ENCODE measurements around the gene H6PD. TPM values are rescaled to one million over a fixed set of nuclear protein-coding genes. Genes with fewer than 3 reads are reported as not detected.
"Not testable (repeated sequence)": the region's sequence is repeated elsewhere in the genome, so short reads cannot be mapped to it uniquely, and the experiment has no call there.

Gene H6PD
- polyA plus RNA-seq, 12 donors = 28.4 to 75.0 (median 32.8) TPM

DNA sequence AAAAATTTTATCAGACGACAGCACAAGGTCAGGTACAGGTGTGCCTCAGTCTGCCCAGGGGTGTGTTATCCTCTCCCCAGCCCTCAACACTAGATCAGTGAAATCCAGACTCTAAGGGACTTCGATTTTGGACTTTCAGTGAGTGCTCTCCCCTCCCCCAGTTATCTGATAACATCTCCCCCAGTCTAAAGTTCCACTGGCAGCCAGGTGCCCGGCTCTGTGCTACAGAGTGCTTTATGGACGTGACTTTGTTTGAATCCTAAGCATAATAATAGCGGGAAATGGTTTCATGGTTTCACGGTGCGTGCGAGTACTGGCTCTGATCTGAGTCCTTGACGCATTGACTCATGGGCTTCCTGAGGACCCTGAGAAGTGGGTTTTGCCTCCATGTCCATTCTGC, 61.3 kb downstream of the H6PD start:
- no peak for DNase-seq

GRCh38 chr1:9296850-9297249, 62.3 kb downstream of the H6PD start:
- DNase-seq = no peak

DNA sequence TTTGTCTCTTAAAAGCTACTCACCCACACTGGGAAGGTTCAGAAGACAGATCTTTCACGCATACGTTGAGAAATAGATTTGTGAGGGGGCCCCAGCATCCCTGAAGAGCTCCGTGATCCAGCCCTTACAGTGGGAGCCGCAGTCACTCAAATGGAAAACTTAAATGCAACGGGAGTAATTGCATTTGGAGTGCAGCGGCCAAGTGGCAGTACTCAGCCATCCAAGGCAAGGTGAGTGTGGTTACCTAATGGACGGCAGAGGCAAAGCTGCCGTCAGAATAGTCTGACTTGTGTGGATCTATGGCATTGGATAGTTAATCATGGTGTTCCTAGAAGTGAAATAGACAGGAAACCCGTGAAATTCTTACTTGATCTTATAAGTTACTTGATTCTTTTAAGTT, 63.3 kb downstream of the H6PD start:
- no peak for DNase-seq

GRCh38 chr1:9298282-9298681, 63.7 kb downstream of the H6PD start:
- DNase-seq = no peak

DNA sequence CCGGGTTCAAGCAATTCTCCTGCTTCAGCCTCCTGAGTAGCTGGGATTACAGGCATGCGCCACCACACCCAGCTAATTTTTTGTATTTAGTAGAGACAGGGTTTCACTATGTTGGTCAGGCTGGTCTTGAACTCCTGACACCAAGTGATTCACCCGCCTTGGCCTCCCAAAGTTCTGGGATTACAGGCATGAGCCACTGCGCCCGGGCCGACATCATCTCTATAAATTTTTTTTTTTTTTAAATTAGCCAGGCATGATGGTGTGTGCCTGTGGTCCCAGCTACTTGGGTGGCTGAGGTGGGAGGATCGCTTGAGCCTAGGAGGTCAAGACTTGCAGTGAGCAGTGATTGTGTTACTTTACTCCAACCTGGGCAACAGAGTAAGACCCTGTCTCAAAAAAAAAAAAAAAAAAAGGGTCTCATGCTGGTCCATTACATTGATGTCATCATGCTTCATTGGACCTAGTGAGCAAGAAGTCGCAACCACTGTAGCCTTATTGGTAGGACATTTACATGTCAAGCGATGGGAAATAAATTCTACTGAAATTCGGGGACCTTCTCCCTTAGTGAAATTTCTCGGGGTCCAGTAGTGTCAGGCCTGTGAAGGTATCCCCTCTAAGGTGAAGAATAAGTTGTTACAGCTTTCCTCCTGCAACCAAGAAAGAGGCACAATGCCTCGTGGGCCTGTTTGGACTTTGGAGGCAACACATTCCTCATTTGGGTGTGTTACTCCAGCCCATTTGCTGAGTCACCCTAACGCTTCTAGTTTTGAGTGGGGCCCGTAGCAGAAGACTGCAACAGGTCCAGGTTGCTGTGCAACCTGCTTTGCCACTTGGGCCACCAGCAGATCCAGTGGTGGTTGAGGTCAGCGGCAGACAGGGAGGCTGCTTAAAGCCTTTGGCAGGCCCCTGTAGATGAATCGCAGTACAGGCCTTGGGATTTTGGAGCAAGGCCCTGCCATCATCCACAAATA, 65.3 kb downstream of the H6PD start:
- DNase-seq = not testable (repeated sequence)

DNA sequence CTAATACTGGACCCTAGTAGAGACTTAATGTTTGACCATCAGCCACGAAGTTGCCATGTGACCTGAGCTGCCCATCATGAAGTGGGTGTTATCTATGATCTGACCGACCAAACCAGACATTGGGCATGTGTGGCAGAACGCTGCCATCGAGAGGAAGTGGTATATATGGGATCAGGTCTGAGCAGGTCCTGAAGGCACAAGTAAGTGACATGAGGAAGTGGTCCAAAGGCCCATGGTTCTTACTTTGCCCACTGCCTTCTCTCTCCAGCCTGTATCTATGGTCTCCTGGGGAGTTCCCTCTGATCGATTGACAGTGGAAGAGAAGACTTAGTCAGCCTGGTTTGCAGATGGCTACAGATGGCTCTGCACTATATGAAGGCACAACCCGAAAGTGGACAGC, 66.0 kb downstream of the H6PD start:
- DNase-seq = no peak

DNA sequence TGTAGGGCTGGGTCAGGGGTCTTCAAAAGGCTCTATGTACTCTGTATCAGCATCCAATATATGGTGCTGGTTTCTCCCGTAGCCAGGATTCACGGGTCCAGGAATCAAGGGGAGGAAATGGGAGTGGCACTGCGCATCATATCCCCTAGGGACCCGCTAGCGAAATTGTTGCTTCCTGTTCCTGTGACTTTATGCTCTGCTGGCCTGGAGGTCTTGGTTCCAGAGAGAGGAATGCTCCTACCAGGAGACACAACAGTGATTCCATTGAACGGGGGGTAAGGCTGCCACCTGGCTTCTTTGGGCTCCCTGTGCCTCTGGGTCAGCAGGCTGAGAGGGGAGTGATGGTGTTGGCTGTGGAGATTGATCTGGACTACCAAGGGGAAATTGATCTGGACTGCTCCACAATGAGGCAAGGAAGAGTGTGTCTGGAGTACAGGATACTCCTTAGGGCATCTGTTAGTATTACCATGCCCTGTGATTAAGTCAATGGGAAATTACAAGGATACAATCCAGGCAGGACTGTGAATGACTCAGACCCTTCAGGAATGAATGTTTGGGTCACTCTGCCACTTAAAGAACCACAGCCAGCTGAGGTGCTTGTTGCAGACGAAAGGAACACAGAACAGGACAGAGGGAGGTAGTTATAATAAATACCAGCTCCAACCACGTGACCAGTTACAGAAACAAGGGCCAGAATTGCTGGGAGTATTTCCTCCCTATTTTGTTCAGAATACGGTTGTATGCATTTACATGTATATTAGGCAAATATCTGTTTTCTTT, 68.4 kb downstream of the H6PD start:
- DNase-seq = no peak

GRCh38 chr1:9303916-9304315, 69.3 kb downstream of the H6PD start:
- DNase-seq = no peak

GRCh38 chr1:9305216-9305615, 70.6 kb downstream of the H6PD start:
- no peak for DNase-seq

DNA sequence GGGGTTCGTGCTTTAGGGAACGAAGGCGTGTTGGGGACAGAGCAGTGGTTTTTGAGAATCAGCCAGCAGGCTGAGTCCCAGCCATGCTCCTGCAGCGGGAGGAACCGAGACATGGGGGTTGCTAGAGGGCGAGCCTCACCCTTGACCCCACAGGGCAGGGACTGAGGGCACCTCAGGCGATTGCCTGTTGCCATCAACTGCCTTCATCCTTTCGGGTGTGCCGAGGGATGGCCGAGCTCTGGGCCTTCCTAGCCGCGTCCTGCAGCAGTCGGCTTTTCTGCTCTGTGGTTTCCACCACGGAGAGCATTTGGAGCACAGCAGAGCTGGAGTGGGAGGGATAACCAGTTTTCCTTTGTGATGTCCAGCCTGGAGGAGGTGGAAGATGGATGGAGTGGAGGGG, 71.4 kb downstream of the H6PD start:
- no peak for DNase-seq

DNA sequence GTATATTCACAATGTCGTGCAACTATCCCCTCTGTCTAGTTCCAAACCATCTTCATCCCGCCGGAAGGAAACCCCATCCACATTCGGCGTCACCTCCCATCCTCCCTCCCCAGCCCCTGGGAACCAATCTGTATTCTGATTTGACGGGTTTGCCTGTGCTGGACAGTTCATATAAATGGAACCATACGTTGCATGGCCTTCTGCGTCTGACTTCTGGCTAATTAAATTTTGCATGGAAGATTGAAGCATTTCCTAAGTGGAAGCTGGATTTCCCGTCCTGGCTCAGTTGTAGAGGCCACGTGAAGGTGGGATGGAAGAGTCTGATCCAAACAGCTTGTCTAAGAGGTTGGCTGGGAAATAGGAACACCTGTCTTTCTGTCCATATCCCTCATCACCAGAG, 72.7 kb downstream of the H6PD start:
- DNase-seq = no peak

DNA sequence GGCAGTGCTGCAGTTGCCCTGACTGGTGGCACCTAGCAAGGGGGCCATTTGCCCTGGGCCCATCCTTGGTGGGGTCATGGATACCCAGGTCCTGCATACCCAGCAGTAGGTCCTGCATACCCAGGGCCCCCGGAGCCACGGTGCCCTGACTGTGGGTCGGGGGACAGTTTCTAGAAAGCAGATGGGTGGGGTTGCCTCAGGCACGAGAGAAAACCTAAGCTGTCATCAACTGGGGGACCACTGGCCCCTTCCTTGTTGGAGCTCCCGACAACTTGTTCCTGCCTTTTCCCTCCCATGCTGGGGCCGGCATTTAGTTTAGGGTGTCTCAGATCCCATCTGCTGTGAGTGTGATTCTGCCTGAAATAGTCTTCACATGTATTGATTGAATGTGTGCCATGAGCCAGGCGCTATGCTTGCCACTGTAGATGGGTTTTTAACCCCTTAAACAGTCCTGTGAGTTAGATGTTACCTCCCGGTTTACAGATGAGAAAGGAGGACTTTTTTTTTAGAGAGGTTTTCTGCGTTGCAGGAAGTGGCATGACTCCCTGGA, 73.7 kb downstream of the H6PD start:
- DNase-seq = no peak

DNA sequence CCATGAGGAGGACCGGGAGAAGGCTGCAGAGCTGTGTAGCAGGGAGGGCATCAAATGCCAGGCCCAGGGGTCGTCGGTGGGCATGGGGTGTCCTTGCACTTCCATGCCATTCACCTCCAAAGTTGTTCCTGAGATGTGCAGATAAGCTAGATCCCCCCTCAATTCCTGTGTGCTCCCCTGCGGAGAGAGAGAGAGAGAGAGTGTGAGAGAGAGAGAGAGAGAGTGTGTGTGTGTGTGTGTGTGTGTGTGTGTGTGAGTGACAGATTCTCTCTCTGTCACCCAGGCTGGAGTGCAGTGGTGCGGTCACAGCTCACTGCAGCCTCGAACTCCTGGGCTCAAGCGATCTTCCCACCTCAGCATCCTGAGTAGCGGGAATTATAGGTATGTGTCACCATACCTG, 74.5 kb downstream of the H6PD start:
- DNase-seq = no peak

- DNase-seq = no peak
Measured at GRCh38 chr1:9309991-9310390, 75.4 kb downstream of the H6PD start.

GRCh38 chr1:9311029-9311428, 76.5 kb downstream of the H6PD start:
- DNase-seq = no peak

DNA sequence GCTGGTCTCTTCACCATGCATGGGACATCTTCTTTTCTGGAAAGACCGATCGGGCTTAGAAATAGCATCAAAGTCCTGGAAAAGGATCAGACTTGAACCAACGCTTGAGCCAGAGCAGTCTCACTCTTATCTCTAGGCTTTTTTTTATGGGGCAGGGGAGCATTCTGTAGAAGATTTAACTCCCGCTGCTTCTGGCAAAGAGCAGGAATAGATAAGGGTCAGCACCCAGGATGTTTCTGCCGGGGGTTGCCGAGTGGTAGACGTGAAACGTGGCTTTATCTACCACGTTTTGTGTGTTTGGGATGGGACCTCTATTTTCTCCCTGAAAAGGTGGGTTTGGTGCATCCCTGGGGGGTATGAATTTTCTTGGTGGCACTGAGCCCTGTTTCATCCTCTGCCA, 76.9 kb downstream of the H6PD start:
- DNase-seq = no peak

DNA sequence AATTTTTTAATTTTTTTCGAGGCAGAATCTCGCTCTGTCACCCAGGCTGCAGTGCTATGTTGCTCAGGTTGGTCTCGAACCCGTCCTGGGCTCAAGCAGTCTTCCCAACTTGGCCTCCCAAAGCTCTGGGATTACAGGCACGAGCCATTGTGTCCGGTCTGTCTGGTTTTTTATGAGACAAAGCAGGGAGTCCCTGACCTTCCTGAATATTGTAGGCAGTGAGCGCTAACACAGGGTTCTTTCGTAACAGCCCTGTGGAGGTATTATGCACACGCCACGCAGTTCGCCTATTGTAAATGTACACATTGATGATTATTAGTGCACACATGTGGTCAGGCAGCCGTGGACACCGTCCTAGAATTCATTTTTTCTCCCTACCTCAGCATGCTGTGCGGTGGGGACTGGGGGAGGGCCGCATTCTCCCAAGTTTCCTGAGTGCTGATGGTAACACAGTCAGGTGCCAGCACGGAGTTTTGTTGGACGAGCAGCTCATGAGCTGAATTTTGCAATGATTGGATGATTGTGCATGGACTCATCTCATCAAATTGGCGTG, 77.7 kb downstream of the H6PD start:
- DNase-seq = no peak

DNA sequence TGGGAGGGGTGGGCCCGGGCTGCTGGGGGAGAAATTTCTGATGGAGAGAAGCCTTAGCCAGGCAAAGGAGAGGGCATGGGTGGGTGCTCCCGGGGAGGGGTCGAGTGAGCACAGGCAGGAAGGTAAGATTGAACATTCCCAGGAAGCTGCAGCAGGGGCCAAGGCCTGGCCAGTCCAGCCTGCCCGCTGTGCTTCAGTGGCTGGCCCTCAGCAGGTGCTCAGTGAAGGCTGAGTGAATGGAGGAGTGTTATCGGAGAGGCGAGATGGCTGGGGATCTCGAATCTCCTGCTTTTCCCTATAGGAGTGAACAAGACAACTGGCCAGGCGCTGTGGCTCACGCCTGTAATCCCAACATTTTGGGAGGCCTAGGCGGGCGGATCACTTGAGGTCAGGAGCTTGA, 79.0 kb downstream of the H6PD start:
- DNase-seq = no peak

DNA sequence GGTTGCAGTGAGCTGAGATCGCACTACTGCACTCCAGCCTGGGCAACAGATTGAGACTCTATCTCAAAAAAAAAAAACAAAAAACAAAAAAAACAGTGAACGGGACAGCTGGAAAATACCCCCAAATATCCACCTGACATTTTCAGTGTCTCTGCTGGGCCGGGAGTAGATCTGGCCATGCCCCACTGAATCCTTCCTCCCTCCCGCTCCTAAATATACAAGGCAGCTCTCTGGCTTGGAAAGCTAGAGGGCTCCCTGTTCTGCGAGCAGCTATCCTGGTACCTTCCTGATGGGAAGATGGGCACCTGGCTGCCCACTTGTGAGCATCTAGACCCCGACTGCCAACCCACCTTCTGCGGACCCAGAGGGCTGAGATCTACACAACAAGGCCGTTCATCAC, 79.5 kb downstream of the H6PD start:
- no peak for DNase-seq

DNA sequence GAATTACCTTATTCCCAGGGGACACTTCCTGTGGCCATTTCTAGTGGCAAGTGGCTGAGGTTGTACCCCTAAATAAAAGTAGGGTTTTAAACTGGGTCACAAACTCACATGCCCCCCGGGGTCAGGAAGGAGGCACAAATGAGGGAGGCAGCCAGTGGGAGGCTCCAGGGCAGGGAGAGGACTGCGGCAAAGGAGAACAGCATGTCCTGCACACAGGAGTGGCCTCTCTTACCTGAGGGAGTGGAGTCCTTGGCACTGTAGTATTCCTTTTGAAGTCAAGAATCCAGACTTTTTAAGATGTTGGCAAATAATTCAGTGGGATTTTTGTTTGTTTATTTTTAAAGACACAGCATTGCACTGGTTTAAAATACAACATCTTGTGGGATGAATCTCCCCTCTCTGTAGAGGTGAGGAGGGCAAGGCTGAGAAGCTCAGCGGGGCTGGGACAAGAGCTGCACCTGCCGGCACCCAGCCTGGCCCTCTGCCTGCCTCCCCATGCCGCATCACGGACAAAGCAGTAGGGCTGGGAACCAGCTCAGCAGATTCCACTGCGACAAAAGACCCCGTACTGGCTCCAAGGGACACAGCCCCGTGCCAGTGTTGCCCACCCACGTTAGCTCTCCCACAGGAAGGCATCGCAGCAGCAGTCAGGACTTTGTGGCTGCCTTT, 80.3 kb downstream of the H6PD start:
- no peak for DNase-seq

DNA sequence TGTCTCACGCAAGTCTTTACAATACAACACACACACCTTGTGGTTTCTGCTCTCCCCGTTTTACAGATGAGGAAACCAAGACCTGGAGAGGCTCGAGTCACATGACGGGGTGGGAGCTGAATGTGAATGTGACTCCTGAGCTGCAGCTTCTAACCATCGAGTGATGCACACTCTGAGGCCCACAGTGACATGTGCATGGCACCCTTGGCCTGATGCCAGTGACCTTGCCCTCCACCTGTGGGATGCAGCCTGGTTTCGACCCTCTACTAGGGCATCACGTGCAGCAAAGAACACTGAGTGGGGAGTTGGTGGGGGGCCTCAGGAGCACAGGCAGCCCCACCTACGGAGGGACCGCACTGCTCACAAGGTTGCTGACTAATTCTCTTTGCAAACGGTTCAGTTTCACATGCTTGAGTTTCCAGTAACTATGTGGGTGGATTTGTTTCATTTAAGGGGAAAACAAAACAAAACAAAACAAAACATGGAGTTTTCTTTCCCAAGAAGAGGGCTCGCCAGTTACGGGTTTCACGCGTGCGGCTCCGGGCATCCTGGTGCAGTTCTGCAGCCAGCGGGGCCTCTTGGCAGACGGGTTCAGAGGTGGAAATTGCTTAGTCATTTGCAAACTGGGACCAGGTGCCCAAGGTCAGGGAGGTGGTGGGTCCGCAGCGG, 81.0 kb downstream of the H6PD start:
- DNase-seq = no peak

All from muscle of arm (tissue), 12 donors.